GM18507 (cell line): Measurements from ENCODE around the gene GAREM1.

ENCODE experiments used
- DNase-seq: peaks from one replicate; pipeline ENCODE4 v3.0.0; 2011; ENCODE audit warnings: low read depth; ENCODE audit not compliant: insufficient read length; ENCODE audit errors: extremely low spot score
- FAIRE-seq: peaks from 2 replicates; lab custom pipeline; 2011; peaks lifted over from hg19 to GRCh38; lab: Jason Lieb, UNC

The GAREM1 gene

DNA sequence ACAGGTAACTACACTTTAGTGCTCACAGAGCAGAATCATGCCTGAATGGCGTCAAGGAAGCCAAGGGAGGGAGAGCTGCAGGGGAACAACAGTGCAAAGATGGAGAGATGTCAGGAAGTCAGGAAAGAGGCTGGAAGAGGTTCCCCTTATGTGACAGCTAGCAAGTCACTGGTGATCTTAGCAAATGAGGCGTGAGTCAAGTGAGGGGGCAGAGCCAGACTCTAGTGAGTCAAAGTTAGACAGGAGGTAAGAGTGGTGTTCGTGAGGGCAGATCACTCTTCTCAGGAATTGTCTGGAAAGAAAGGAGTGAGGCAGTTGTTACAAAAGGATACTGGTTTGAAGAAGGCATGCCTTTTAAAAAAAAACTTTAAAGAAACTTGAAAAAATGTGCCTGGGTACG is 193.8 kb downstream of the GAREM1 start:
- FAIRE-seq, result no peak
- DNase-seq, result no peak

GRCh38 chr18:32276256-32276655 is 194.4 kb downstream of the GAREM1 start:
- no peak for DNase-seq
- FAIRE-seq, result no peak

GRCh38 chr18:32275221-32275620 is 195.5 kb downstream of the GAREM1 start:
- FAIRE-seq (no peak), DNase-seq (no peak)

DNA sequence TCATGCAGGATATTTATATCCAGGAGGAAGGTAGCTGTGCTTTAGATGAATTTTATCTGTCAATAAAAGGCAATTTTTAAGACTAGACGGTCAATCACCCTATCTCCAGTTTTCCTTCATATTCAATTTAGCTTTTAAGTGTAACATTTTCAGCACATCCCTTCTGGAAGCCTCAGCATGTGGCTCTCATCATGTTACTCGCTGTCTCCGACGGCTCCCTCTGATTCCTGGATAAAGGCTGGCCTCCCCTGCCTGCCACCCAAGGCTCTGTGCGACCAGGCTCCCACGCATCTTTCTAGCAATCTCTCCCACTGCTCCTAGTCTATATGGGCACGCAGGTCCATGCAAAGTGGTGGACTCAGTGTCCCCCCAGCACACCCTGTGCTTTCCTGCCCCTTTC is 196.4 kb downstream of the GAREM1 start:
- FAIRE-seq (no peak), DNase-seq (no peak)

GRCh38 chr18:32271672-32272208 is 198.9 kb downstream of the GAREM1 start:
- FAIRE-seq (peak; percentile 54), DNase-seq (peak; percentile 36)

- FAIRE-seq, result no peak
Measured at GRCh38 chr18:32270341-32270740, 200.3 kb downstream of the GAREM1 start.

DNA sequence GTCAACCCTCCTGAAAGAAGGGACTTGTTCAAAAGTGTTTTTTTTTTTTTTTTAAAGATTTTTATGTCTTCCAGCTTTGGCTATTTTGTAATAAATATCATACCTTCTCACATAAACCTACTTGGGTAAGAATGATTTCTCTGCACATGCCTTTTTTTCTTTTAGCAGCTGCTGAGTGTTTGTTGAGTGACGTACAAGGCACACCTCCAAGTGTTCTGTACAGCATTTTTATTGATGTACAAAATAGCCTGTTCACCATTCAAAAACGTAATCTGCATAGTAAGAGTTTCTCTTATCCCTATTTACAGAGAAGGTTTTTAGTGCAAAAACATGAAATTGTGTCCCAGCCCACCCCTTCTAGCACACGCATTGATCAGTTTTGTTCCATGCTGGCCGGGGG is 203.2 kb downstream of the GAREM1 start:
- FAIRE-seq, result no peak
- DNase-seq, result no peak

More at GRCh38 chr18:32270341-32270740, 200.3 kb downstream of the GAREM1 start:
- no peak for DNase-seq

- DNase-seq (no peak), FAIRE-seq (no peak)
Measured at GRCh38 chr18:32264401-32264800, 206.3 kb downstream of the GAREM1 start.

DNA sequence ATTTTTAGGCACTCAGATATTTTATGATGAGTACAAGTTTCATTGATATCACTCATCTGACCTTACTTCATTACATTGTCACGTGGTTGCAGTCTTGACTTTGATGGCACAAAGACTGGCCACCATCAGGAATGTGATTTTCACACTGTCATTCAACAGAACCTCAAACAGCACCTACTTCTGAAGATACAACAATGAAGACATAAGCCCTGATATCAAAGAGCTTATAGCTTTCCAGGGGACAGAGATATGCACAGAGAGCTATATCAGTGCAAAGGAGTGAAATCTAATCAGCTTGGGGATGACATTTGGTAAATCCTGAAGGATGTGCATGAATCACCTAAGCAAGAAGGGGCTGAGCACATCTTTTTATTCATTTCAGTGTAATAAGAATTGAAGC is 208.6 kb downstream of the GAREM1 start:
- no peak for FAIRE-seq
- DNase-seq, result no peak

- FAIRE-seq, result no peak
- DNase-seq, result no peak
Measured at GRCh38 chr18:32261003-32261402, 209.7 kb downstream of the GAREM1 start.

- FAIRE-seq, result no peak
- DNase-seq, result no peak
Measured at GRCh38 chr18:32259553-32259952, 211.1 kb downstream of the GAREM1 start.

DNA sequence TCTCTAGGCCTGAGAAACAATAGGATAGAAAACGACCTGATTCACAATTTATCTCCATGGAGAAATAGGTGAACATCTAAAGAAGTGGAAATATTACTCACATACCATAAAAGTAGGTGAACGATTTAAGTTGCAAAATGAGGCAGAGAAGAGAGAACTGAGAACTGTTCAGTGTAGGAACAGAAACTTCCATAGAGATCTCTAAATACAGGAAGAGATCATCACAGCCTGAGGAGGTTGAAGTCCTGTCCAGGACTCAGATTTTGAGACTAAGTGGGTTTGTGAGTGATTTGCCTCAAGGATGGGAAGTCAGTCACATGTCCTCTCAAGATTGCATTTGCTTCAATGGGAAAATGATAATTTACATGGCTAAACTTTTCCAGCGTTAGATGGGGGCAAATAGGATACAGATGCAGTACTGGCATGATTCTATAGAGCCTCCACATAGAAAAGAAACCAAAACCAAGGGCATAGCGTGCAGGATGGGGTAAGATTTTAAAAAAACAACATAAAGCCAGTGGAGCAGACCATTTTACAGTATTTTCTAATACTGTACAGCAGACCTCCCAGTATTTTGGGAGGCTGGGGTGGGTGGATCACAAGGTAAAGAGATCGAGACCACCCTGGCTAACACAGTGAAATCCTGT is 212.0 kb downstream of the GAREM1 start:
- peak; percentile 59 for FAIRE-seq
- DNase-seq, result no peak

DNA sequence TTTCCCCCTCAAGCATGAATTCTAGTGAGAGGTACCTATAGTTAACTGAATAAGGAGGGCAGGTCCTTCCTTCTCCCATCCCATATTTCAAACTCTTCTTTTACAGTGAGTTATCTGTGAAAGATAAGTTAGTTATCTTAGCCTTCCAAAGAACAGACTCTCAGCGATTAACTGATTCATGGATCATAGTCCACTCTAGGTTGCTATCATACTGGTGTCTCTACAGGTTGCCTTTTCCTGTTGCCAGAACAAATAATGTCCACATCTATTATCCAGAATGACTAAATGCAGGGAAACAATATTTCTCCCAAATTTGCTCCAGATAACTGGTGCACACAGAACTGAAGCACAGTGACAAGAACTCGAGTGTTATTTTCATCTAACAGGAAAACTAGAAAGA is 212.5 kb downstream of the GAREM1 start:
- DNase-seq, result no peak
- FAIRE-seq, result no peak

- no peak for DNase-seq
- no peak for FAIRE-seq
Measured at GRCh38 chr18:32257084-32257785, 213.4 kb downstream of the GAREM1 start.

GRCh38 chr18:32255570-32255969 is 215.1 kb downstream of the GAREM1 start:
- no peak for FAIRE-seq
- DNase-seq, result no peak

DNA sequence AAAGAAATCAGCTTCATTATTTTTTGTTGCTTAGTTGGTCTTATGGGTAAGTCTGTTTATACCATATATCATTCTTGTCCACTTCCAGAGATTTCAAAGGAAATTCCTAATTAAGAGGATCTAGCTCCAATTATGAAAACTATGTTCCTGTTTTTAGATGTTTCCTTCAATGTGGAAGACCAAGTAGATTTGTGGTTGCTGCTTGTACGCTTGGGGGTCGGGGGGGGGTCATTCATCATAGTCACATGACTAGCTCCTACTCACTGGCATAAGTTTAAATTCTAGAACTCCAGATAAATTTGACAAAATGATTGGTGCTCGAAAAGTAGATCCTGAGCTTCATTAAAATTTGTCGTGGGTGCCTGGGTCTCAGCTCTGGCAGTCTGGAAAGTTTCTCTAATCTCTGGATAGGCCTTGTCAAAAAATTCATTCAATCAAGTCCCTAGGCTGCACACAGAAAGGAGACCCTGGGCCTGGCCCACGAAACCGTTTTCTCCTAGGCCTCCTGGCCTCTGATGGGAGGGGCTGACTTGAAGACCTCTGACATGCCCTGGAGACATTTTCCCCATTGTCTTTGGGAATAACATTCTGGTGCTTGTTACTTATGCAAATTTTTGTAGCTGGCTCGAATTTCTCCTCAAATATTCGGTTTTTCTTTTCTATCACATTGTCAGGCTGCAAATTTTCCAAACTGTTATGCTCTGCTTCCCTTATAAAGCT is 218.4 kb downstream of the GAREM1 start:
- FAIRE-seq (no peak), DNase-seq (no peak)

DNA sequence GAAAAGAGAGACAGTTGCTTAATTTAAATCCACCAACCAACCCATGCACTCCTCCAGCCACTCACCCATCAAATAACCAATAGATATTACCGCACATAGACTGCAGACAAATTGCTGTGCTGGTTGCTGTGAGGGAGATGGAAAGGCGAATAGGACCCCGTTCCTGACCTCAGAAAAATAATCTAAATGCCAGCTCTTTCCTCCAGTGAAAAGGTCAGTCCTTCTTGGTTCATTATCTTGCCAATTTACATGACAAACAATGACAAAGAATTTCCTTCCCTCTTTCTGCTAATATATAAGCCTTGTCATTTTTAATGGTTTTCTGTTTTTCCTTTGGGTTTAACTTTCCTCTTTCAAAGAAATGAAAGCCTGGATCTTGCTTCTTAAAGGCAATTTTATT is 219.2 kb downstream of the GAREM1 start:
- FAIRE-seq (no peak), DNase-seq (no peak)

DNA sequence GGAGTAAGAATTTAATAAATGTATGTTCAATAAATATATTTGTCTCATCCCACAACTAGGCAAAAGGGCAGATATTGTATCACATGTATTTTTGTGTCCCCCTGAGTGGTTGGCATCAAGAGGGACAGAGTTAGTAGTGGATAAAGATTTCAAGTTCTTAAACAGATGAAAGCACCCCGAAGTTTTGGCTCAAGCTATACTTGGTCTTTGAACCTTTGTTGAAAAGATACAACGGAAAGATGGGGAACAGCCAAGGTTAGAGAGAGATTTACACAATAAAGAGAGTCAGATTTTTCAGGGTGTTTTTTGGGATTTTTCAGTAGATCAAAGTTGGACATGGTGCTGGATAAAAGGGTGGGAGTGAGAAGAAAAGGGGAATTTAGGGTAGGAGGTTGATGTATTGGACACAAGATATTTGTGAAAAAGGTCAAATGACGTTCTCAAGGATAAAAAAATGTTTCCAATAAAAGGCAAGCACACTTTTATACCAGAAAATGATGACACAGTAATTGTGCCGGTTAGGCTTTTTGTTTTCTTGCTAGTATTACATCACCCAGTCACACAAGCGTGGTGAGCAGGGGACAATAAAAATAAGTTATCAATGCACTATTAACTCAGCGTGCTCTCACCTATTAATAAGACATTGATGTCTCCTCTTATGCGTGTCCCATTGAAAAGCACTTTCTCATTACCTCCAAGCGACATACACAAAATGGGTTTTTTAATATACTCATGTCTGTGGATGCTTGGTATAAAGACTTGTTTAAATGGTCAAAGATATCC is 221.3 kb downstream of the GAREM1 start:
- FAIRE-seq (no peak), DNase-seq (no peak)

GRCh38 chr18:32244881-32245280 is 225.8 kb downstream of the GAREM1 start:
- no peak for DNase-seq
- no peak for FAIRE-seq

DNA sequence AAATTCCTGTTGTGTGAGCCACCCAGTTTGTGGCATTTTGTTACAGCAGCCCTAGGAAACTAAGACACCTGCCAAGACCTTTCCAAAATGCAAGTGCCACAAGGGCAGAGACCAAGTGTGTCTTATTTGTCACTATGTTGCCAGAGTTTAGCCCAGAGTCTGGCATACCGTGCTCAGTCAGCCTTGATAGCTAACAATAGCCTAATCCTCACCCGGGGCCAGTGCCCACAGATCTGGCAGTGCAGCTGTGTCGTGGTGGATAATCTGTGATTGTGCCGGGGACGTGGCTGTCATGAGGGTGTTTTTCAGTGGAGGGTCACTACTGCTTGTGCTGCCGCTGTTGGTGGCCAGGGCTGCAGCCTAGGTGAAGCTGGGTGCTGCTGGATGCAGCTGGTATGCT is 227.3 kb downstream of the GAREM1 start:
- no peak for DNase-seq
- no peak for FAIRE-seq
